Kidney (tissue), 14 donors: ENCODE data around the gene MLST8. TPM values are rescaled to one million over a fixed set of nuclear protein-coding genes. Genes with fewer than 3 reads are reported as not detected.

ENCODE experiments used
- DNase-seq, 5 donors: peaks; one replicate each; pipeline ENCODE4 v3.0.0-alpha.2; 2013 to 2020
- FAIRE-seq: peaks from 2 replicates; lab custom pipeline; 2012; peaks lifted over from hg19 to GRCh38; lab: Jason Lieb, UNC
- H3K27ac ChIP-seq, 2 donors: one replicate each; pipeline ENCODE4 v1.7.0; 2013; ENCODE audit warnings: low read depth in 2 of 2, low read length in 2 of 2, inconsistent platforms in 1 of 2
- H3K27me3 ChIP-seq: one replicate; pipeline ENCODE4 v1.7.1; 2013; ENCODE audit warnings: low read length, inconsistent platforms; ENCODE audit not compliant: control insufficient read depth, insufficient read depth
- H3K36me3 ChIP-seq, 3 donors: one replicate each; pipeline versions ENCODE4 v1.7.0 to v1.7.1; 2013; ENCODE audit warnings: low read length in 3 of 3, control low read depth in 1 of 3, inconsistent platforms in 1 of 3; ENCODE audit not compliant: insufficient read depth in 3 of 3, control insufficient read depth in 2 of 3
- H3K4me1 ChIP-seq, 3 donors: one replicate each; pipeline versions ENCODE4 v1.7.0 to v1.7.1; 2013; ENCODE audit warnings: low read length in 3 of 3, inconsistent platforms in 1 of 3, low read depth in 1 of 3; ENCODE audit not compliant: control insufficient read depth in 2 of 3, insufficient read depth in 2 of 3
- H3K4me3 ChIP-seq, 3 donors: one replicate each; pipeline versions ENCODE4 v1.7.0 to v1.8.1; 2013; ENCODE audit warnings: low read length in 3 of 3, control low read depth in 1 of 3, inconsistent platforms in 1 of 3
- H3K9ac ChIP-seq, 3 donors: one replicate each; pipeline versions ENCODE4 v1.7.0 to v1.7.1; 2013; ENCODE audit warnings: low read length in 3 of 3, control low read depth in 1 of 3, inconsistent platforms in 1 of 3
- H3K9me3 ChIP-seq, 3 donors: one replicate each; pipeline versions ENCODE4 v1.7.0 to v1.7.1; 2013; ENCODE audit warnings: low read length in 3 of 3, control low read depth in 1 of 3, inconsistent platforms in 1 of 3; ENCODE audit not compliant: control insufficient read depth in 2 of 3, insufficient read depth in 1 of 3
- CTCF ChIP-seq: IDR thresholded peaks from 3 replicates; pipeline ENCODE4 v1.5.1; 2012; ENCODE audit warnings: mild to moderate bottlenecking, moderate library complexity, borderline replicate concordance; ENCODE audit not compliant: insufficient read depth; ENCODE audit errors: extremely low read depth
- intact Hi-C: fragments of 100-400 bp; cut with DNase I; formaldehyde crosslinking; loops from one replicate; pipeline ENCODE4 v1.11.1; 2022
- polyA plus RNA-seq: library from polyadenylated mRNA; stranded (reverse); fragments of 350-450 nt; fragmentation: Illumina TruSeq; extraction: RNeasy Lipid Tissue Mini Kit (QIAGEN cat#74804); gene quantifications from one replicate; pipeline ENCODE4 v1.2.3, GENCODE V29; 2014; ENCODE audit warnings: low read depth, low replicate concordance; ENCODE audit not compliant: insufficient read depth
- total RNA-seq: library from RNA; stranded (reverse); fragmentation: NEBNext Ultra II Directional; extraction: Animal tissue kit (Norgen Biotek cat#: 25700); gene quantifications from one replicate; pipeline ENCODE4 v1.2.1, GENCODE V29; 2021
- donor health status: control.
- donor health status: control.
- donor health status: control.
- donor health status: control.
- donor health status: control.
- donor health status: DM: yes; HTN: yes; CAD: no.
- donor health status: Normal renal cell carcinoma (clear cell type).

MLST8 gene
- total and polyA plus RNA-seq, 2 donors from 2014 or later, result 34.0 to 63.3 TPM

- no peaks in the 10 kb centered on the region for H3K9me3 ChIP-seq
- peaks cover 0 to 16% (median 16%) of the 10 kb centered on the region in 3 donors for H3K36me3 ChIP-seq
- no peaks in the 10 kb centered on the region for H3K27me3 ChIP-seq
- FAIRE-seq (no peak), DNase-seq (no peak)
- H3K4me1 ChIP-seq, result no peaks in the 10 kb centered on the region
- no peak overlapping the region for H3K9ac ChIP-seq
- TF ChIP-seq CTCF, result no peak
- no peak overlapping the region for H3K4me3 ChIP-seq
- H3K27ac ChIP-seq, result no peak overlapping the region
- intact Hi-C loops, result no loop called here
Observed at GRCh38 chr16:2170587-2171435, 34.4 kb upstream of the MLST8 start.

GRCh38 chr16:2171601-2172178 lies 33.6 kb upstream of the MLST8 start:
- no peak for TF ChIP-seq CTCF
- no peak overlapping the region for H3K4me3 ChIP-seq
- no peaks in the 10 kb centered on the region for H3K9me3 ChIP-seq
- no peaks in the 10 kb centered on the region for H3K4me1 ChIP-seq
- FAIRE-seq, result no peak
- DNase-seq, result no peak
- H3K36me3 ChIP-seq, result peaks cover 0 to 16% (median 14%) of the 10 kb centered on the region in 3 donors
- no peaks in the 10 kb centered on the region for H3K27me3 ChIP-seq
- H3K27ac ChIP-seq, result no peak overlapping the region
- intact Hi-C loops, result no loop called here
- H3K9ac ChIP-seq, result no peak overlapping the region

- FAIRE-seq, result no peak
- Histone ChIP-seq H3K4me1 (no peaks in the 10 kb centered on the region), H3K9ac (no peak overlapping the region), H3K4me3 (no peak overlapping the region), H3K36me3 (peaks cover 0 to 15% (median 14%) of the 10 kb centered on the region in 3 donors), H3K27me3 (no peaks in the 10 kb centered on the region), H3K9me3 (no peaks in the 10 kb centered on the region), H3K27ac (no peak overlapping the region)
- DNase-seq, result no peak
- no peak for TF ChIP-seq CTCF
- intact Hi-C loops, result no loop called here
Observed at GRCh38 chr16:2172688-2173335, 32.4 kb upstream of the MLST8 start.
